ENCODE measurements around the gene DDX17.

DNA sequence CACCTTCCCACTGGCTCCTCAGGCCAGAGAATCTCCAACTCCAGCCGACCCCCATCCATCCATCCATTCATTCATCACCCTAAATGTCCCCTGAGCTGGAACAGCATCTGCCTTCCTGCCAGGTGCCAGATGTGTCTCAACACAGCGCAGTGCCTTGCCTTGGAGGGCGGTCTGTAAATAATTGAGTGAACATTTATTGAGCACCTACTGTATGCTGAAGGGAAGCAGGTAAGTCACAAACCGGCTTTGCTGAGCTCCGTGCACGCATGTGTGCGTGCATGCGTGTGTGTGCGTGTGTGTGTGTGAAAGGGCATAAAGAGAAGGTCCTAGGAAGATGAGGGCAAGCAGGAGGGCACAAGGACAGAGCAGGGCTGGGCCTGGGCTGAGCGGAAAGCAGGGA, 61.3 kb downstream of the DDX17 start:
- TF ChIP-seq, protein P1, sequence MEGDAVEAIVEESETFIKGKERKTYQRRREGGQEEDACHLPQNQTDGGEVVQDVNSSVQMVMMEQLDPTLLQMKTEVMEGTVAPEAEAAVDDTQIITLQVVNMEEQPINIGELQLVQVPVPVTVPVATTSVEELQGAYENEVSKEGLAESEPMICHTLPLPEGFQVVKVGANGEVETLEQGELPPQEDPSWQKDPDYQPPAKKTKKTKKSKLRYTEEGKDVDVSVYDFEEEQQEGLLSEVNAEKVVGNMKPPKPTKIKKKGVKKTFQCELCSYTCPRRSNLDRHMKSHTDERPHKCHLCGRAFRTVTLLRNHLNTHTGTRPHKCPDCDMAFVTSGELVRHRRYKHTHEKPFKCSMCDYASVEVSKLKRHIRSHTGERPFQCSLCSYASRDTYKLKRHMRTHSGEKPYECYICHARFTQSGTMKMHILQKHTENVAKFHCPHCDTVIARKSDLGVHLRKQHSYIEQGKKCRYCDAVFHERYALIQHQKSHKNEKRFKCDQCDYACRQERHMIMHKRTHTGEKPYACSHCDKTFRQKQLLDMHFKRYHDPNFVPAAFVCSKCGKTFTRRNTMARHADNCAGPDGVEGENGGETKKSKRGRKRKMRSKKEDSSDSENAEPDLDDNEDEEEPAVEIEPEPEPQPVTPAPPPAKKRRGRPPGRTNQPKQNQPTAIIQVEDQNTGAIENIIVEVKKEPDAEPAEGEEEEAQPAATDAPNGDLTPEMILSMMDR (IDR thresholded peaks at IDR 0.05), result no peak
- TF ChIP-seq POLR2A (IDR thresholded peaks at IDR 0.05), result no peak
